Caki2 (cell line): ENCODE data around the gene ALKBH4. TPM values are rescaled to one million over a fixed set of nuclear protein-coding genes. Genes with fewer than 3 reads are reported as not detected.
"Not testable (repeated sequence)": the region's sequence is repeated elsewhere in the genome, so short reads cannot be mapped to it uniquely, and the experiment has no call there.

Experiments used
- DNase-seq: peaks from one replicate; pipeline ENCODE4 v3.0.0-alpha.2; 2015; ENCODE audit warnings: low read depth
- in situ Hi-C: cut with HindIII; loops from 2 replicates; pipeline ENCODE4 v1.10.0; 2016; ENCODE audit warnings: low sequenced_read_pairs, low pct_unique_long_range_greater_than_20kb, mixed read lengths
- total RNA-seq: library from RNA; depleted of rRNA; stranded (reverse); fragments of >200 nt; shearing (Covaris generic); gene quantifications from 2 replicates; pipeline ENCODE4 v1.2.3, GENCODE V29; 2014; ENCODE audit warnings: low replicate concordance

The ALKBH4 gene
- total RNA-seq, 1 experiment from 2014 or later: 15.6 TPM

- no peak for DNase-seq
- in situ Hi-C loops: no loop called here
These were observed 4.2 kb downstream of the ALKBH4 start for GRCh38 chr7:102460467-102460866.

GRCh38 chr7:102459221-102459844, 5.3 kb downstream of the ALKBH4 start:
- in situ Hi-C loops: no loop called here
- no peak for DNase-seq

DNA sequence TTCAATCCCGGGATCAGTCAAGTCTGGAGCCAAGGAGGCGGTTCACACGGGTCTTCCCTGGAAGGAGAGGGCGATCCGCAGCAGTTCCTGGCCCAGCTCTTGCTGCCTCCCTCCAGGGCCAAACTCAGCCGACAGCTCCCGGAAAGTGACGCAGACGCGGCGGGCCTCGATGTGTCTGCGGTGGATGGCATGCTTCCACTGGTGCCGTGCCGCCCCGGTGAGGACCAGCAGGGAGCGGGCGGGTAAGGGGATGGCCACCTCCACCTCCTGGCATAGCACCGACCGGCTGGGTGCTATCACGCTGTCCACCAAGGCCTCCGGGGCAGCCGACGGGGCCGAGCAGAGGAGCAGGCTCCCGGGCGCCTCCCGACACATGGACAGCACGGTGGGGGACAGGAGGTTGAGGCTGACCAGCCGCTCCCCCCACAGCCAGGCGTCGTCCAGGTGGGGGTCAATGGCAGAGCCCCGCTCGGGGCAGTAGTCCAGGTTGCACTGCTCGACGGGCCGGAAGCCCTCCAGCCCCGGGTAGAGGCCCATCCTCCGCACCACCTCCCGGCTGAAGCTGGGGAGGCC, 7.2 kb downstream of the ALKBH4 start:
- in situ Hi-C loops: no loop called here
- no peak for DNase-seq

GRCh38 chr7:102456327-102456726, 8.3 kb downstream of the ALKBH4 start:
- no peak for DNase-seq
- in situ Hi-C loops: no loop called here

DNA sequence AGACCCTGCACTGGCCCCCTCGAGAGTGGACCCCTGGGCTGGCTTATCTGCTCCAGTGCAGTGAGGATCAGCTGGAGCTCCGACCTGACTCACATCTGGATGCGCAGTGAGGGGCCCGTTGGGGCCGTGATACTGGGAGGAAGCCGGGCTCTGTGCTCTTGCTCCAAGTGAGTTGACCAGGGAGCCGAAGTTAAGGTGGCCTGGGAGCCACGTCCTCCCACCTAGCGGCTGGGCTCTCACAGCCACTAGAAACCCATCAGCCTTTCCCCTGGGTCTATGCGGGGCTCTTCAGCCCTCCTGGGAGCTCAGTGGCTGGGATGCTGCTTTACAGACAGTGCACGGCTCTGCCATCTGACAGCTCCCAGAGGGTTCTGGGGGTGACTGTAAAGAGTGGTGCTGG, 9.1 kb downstream of the ALKBH4 start:
- DNase-seq: no peak
- in situ Hi-C loops: no loop called here

DNA sequence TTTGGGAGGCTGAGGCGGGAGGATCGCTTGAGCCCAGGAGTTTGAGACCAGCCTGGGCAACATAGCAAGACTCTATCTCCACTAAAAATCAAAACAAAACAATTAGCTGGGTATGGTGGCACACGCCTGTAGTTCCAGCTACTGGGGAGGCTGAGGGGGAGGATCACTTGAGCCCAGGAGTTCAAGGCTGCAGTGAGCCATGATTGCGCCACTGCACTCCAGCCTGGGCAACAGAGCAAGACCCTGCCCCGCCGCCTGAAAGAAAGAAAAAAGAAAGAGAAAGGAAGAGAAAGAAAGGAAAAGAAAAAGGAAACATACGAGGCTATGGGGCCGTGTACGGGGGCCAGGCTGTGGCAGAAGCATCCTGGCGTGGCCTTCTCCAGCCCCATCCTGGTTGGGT, 9.7 kb downstream of the ALKBH4 start:
- in situ Hi-C loops, DNase-seq: not testable (repeated sequence)

DNA sequence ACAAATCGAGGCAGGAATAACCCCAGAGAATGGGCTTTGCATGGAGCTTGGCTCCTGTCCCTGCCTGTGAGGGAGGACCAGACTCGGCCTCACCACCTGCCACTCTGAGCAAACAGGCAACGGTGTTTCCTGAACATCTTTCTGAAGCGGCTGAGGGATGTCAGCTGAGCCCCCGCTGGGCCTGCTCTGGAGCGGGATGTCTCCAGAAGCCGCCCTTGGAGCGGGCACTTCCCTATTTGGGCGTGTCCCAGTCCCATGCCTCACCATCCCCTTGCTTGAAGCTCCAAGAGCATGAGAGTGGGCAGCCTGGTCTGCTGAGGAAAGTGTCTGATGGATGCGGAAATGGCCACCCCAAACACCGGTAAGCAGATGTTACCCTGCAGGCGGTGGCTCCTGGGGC, 10.2 kb downstream of the ALKBH4 start:
- in situ Hi-C loops: no loop called here
- no peak for DNase-seq

DNA sequence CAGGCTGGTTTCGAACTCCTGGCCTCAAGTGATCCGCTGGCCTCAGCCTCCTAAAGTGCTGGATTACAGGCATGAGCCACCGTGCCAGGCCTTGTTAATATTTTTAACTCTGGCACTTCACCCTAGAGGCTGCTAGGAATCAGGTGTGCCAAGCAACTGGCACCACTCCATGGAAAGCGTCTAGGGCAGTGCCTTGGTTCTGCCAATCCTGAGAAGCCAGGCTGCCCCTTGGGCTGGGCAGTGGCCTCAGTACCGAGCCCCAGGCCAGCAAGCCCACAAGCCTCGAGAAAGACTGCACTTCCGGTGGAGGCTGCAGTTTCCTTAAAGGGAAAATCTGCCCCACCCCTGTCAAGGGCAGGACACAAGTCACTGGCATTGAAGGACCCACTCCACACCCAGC, 11.3 kb downstream of the ALKBH4 start:
- in situ Hi-C loops: no loop called here
- DNase-seq: no peak

GRCh38 chr7:102452451-102452850, 12.2 kb downstream of the ALKBH4 start:
- in situ Hi-C loops: no loop called here
- no peak for DNase-seq

- DNase-seq: no peak
- in situ Hi-C loops: no loop called here
These were observed 13.2 kb downstream of the ALKBH4 start for GRCh38 chr7:102451371-102452054.

DNA sequence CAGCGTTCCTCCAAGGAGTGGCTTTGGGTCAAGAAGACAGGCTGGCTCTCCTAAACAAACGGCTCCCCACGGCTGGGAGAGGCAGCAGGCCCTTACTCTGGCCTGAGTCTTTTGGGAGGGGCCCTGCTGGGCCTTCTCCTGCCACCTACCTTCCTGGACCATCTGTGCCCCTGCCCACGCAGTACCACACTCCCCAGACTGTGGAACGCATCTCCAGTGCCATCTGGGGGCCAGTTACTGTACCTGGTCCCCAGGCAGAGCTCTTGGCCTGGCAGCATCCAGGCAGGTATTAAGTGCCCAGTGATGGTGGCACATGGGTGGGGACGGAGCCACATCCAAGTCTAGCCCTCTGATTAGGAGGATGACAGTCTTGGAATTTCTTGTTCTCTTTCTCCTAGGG, 14.4 kb downstream of the ALKBH4 start:
- in situ Hi-C loops: no loop called here
- no peak for DNase-seq

DNA sequence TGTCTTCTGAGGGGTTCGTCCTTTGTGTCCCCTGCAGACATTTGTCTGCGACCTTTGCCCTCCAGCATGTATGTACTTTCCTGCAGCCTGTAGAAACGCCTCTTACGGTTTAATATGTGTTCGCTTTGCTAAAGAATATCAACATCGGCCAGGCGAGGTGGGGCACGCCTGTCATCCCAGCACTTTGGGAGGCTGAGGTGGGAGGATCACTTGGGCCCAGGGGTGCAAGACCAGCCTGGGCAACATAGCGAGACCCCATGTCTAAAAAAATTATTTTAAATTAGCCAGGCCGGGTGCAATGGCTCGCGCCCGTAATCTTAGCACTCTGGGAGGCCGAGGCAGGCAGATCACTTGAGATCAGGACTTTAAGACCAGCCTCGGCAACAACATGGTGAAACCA, 15.5 kb downstream of the ALKBH4 start:
- DNase-seq: no peak
- in situ Hi-C loops: no loop called here

- no peak for DNase-seq
- in situ Hi-C loops: no loop called here
These were observed 17.4 kb downstream of the ALKBH4 start for GRCh38 chr7:102447311-102447710.

- no peak for DNase-seq
- in situ Hi-C loops: no loop called here
These were observed 18.1 kb downstream of the ALKBH4 start for GRCh38 chr7:102446387-102447156.

DNA sequence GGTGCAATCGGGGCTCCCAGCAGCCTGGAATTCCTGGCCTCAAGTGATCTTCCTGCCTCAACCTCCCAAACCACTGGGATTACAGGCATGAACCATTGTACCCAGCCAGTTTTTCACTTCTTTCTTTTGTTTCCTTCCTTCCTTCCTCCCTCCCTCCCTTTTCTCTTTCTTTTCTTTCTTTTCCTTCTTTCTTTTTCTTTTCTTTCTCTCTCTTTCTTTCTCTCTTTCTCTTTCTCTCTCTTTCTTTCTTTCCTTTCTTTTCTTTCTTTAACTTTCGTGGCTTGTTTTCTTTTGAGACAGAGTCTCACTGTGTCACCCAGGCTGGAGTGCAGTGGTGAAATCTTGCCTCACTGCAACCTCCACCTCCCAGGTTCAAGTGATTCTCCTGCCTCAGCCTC, 19.0 kb downstream of the ALKBH4 start:
- DNase-seq: no peak
- in situ Hi-C loops: no loop called here

DNA sequence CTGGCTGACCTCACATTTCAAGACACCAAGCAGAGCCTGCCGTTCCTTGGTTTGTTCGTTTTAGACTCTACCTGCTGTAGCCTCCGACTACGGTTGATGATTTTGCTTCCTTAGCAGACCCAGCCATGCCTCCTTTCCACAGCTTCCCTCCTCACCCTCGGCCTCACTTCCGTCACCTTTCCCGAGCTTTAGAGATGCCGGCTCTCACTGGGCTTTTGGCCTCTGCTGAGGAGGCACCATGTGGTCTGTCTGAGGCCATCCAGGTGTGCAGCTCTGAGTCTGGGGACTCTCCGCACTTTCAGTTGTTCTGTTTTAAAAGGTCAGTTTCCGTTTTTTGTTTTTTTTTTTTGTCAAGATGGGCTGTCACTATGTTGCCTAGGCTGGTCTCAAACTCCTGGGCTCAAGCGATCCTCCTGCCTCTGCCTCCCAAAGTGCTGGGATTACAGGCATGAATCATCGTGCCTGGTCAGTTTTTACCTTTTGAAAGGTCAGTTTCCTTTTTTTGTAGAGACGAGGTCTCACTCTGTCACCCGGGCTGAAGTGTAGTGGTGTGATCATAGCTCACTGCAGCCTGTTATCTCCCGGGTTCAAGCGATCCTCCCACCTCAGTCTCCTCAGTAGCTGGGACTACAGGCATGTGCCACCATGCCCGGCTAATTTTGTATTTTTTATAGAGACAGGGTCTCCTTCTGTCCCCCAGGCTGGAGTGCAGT, 19.5 kb downstream of the ALKBH4 start:
- no peak for DNase-seq
- in situ Hi-C loops: no loop called here

GRCh38 chr7:102439963-102440795, 24.5 kb downstream of the ALKBH4 start:
- in situ Hi-C loops: no loop called here
- DNase-seq: peak; percentile 76

- in situ Hi-C loops: no loop called here
- DNase-seq: no peak
These were observed 28.5 kb downstream of the ALKBH4 start for GRCh38 chr7:102436118-102436517.
